Measurements from ENCODE around the gene ANXA8L1.

DNA sequence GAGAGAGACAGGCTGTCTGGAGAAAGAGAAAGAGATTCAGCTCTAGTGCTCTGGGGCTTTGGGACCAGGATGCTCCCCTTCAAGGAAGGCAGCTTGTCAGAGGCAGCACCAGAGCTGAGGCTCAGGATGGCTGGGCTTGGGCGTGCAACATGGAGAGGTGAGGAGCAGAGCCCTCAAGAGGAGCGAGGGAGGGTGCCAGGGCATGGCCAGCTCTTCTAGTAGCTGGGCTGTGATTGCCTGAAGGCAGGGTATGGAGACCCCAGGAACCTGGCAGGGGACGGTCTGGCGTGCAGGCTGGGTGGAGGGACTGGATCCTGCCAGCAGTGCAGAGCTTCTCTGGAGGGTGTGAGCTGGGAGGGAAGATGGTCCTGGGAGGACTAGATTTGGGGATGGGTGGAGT, 48.6 kb upstream of the ANXA8L1 start:
- TF ChIP-seq, protein P1, sequence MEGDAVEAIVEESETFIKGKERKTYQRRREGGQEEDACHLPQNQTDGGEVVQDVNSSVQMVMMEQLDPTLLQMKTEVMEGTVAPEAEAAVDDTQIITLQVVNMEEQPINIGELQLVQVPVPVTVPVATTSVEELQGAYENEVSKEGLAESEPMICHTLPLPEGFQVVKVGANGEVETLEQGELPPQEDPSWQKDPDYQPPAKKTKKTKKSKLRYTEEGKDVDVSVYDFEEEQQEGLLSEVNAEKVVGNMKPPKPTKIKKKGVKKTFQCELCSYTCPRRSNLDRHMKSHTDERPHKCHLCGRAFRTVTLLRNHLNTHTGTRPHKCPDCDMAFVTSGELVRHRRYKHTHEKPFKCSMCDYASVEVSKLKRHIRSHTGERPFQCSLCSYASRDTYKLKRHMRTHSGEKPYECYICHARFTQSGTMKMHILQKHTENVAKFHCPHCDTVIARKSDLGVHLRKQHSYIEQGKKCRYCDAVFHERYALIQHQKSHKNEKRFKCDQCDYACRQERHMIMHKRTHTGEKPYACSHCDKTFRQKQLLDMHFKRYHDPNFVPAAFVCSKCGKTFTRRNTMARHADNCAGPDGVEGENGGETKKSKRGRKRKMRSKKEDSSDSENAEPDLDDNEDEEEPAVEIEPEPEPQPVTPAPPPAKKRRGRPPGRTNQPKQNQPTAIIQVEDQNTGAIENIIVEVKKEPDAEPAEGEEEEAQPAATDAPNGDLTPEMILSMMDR (IDR thresholded peaks at IDR 0.05), result no peak
- no peak for TF ChIP-seq POLR2AphosphoS5 (IDR thresholded peaks at IDR 0.05)
- TF ChIP-seq EP300 (IDR thresholded peaks at IDR 0.05), result no peak
- no peak for TF ChIP-seq POLR2A (IDR thresholded peaks at IDR 0.05)
